ENCODE data around the gene USP30.

Gene USP30

DNA sequence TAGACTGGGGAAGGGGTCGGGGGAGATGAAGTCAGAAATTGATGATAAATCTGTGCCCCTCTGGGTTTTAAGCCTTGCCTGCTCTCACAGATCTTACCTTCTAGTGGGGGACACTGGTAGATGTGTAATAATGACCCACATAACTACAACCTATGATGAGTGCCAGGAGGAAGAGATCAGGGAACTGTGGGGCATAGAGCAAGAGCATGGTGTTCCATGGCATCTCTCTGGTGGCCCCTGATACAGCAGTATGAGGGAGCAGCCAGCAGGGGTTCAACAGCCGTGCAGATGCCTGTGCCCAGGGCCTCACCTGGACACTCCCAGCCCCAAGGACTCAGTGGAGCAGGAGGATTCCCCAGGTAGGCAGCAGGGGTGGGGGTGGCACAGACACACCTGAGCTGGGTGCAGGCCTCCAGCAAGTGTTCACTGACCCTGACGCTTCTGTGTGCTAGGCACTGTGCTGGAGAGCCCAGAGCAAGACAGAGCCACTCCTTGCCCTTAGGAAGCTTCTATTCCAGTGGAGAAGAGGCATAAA lies 69.0 kb downstream of the USP30 start:
- in situ Hi-C loops (cut with HindIII; ENCODE audit: low sequenced_read_pairs) = loop anchor here (25.0 kb wide), 1 partner anchor 559 kb away; the partner anchor contains the start of genes ISCU and SART3

DNA sequence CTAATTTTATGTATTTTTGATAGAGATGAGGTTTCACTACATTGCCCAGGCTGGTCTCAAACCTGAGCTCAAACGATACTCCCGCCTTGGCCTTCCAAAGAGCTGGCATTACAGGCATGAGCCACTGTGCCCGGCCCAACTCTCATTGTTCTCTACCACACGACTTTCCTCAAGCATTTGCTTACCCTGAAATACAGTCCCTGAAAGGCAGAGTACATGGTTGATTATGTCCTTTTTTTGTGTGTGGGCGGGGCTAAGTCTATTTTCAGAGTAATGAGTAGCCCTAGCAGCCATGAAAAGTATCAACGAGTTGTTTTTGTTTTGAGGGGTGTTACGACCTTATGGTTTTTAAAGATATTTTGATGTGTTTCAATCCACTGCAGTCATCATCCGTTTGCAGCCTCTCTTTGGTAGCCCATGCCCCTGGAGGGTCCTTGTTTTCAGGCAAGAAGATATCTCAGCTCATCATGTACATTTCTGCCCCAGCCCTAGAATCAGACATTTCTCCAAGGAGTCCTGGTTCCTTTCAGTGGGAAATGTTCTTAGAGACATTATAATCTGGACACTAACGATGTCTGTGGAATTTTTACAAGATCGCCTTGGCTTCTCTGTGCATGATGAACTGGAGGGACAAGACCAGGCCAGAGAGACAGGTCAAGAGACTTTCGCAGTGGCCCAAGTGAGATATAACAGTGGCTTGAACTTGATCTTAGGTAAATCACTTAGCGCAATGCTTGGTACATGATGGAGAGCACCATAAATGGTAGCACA lies 72.7 kb downstream of the USP30 start:
- in situ Hi-C loops (cut with HindIII; ENCODE audit: low sequenced_read_pairs) = loop anchor here (25.0 kb wide), 1 partner anchor 563 kb away; the partner anchor contains the start of genes ISCU and SART3

DNA sequence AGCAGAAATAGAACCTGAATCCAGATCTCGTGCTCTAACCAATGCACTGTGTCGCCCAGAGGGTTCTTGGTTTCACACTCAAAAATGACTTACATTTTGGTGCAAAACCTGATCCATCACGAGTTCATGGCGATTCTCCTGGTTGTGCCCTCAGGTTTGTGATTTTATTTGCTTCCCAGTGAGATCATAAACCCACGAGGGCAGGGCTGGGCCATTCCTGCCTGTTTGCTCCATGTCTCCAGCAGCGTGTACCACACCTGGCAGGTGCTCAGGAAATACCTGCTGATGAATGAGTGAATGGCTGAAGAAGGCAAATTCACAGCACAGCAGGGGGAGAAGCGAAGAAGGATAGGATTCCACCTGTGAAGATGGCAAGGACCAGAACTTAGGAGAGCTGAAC lies 73.4 kb downstream of the USP30 start:
- in situ Hi-C loops (cut with HindIII; ENCODE audit: low sequenced_read_pairs) = no loop called here

DNA sequence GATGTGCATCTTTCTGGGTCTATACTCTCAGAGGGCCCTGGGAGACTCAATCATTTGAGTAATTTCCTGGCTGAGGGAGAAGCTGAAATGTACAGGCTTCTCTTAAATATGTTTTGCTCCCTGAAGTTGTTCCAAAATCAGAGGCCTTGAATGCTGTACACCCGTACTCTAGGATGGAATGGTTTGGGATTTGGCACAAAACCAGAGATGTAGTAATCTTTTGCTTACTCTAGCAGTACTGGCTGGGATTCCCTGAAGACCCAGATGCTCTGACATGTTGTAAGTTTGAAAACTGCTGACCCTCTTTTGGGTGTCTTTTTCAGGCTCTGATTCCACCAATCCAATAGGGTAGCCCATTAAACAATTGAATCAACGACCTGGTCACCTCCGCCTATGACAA lies 74.4 kb downstream of the USP30 start:
- in situ Hi-C loops (cut with HindIII; ENCODE audit: low sequenced_read_pairs) = no loop called here

DNA sequence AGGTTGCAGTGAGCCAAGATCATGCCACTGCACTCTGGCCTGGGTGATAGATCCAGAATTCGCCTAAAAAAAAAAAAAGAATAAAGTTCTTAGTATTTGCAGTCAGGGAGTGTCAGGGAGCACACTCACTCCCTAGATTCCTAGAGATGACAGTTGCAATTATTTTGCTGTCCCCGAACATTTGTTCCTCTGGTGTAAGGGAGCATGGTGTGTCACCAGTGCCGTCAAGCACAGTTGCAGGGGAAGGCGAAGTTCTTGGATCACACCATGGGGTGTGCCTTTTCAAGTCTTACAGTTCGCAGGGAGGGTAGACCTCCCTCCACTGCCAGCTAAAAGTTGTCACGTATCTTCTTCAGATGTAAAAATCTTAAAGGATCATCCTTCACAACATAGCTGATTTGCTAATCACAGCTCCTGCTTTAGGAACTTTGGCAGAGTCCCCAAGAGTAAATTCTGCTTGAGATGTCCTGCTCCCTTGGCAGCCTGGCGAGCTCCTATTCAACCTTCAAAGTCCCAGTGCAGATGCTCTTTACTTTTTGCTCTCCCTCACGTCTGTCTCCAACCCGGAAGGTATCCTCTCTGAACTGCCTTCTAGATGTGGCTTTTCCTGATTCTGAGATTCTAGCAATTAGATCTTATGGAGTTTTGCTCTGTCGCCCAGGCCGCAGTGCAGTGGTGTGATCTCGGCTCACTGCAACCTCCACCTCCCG lies 75.3 kb downstream of the USP30 start:
- in situ Hi-C loops (cut with HindIII; ENCODE audit: low sequenced_read_pairs) = no loop called here

DNA sequence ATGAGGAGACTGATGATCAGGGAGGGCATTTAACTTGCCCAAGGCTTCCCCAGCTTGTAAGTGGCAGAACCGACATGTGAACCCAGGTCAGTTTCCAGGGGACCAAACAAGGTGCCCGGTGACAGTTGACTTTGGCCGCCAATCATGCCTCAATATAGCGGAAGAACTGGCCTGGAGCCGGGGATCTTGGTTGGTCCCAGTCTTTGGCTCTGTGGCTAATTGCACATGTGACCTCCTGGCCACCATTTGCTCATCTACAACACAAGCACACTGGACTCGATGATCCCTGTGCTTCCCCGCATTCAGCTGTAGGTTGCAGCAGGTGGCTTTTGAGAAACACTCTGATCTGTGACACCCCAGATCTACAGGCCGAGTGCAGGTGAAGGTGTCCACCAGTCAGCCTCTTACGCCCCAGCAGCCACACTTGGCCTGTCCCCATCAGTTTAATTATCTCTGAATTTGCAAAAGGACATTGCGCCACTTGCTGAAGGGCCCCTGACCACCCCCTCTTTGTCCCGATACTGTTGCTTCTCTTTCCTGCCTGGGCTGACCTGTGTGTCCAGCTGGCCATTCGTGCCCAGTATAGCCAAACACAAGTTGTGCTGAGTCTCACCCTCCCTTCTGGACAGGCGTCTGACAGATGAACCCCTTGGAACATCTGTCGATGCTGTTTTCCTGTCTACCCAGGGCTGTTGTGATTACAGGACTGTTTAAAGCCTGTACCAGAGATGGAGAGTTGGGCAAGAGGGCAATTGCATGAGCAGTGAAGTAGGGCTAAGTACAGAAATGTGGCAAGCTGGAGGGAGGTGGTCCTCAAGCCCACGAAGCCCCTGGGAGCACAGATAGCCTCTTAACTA lies 78.1 kb downstream of the USP30 start:
- in situ Hi-C loops (cut with HindIII; ENCODE audit: low sequenced_read_pairs) = no loop called here

DNA sequence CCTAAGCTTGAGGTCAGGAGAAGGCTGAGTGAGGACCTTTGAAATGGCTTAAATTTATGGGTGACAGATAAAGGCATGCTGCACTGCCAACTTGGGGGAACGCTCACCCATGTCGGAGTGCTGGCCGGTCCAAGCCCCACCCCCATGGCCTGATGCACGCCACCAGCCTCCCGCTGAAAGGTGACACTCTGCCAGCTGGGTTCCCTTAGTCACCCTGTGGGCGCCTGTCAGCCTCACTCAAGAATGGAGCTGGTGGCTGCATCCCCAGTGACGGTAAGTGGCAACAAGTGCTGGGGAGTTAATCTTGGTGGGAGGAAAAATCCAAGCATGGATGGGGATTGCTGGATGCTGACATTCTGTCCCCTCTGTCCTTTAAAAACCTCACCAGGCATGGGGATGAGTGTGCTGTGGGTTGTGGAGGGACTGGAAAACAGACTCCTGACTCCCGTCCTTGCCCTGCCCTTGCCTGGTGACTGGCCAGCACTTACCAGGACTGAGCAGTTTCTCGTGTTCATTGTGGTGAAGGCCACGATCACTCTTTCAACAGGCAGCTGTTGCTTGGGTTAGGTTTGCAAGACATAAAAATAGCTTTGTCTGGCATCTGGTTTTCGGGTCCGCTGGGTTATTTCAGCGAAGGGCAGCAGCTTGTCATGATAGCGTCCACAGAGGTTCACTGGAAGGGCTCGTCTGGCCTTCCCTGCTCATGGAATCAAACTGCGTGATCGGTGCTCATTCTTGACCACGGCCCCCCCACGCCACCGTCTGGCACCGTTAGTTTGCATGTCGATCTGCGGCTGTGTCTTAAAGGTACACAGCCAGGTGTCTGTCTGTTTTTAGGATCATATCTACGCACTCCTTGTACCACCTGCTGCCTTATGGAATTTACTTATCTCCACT lies 79.0 kb downstream of the USP30 start:
- in situ Hi-C loops (cut with HindIII; ENCODE audit: low sequenced_read_pairs) = no loop called here

DNA sequence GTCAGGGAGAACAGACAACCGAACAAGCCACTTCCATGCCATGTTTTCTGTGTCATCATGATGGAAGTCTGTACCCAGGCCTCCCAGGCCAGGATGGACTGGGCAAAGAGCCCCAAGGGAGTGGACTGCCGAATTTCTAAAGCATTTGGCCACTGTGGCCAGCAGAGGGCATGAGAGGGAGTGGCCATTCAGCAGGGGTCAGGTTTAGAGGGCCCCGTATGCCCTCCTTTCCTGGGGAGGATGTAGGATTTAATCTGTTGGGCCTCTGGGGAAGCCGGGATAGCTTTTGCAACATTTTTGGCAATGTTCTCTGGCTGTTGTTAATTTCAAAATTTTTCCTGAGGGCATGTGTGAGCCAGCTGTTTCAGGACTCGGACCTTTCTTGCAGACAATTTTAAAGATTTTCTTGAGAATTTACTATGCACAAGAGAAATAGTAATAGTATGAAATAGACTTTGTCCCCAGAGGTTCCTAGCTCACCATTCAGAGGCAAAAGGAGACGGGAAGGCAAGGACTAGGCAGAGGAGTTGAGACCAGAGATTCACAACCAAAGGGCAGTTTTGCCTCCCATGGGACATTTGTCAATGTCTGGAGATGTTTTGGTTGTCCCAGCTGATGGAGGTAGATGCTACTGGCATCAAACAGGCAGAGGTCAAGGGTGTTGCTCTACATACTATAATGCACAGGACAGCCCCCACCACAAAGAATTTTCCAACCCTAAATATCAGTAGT lies 82.0 kb downstream of the USP30 start:
- in situ Hi-C loops (cut with HindIII; ENCODE audit: low sequenced_read_pairs) = no loop called here

DNA sequence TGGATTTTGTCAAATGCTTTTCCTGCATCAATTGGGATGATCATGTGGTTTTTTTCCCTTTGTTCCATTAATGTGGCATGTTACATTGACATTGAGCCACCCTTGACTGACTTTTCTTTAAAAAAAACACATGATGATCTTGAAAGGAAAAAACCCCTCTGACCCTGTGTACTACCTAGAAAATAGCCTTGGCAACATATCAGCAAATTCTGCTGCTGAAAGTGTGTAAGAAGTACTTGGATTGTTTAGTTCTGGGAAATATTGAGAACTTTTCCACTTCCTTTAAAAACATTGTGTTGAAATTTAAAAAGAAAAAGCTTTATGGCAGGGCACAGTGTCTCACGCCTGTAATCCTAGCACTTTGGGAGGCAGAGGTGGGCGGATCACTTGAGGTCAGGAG lies 84.7 kb downstream of the USP30 start:
- in situ Hi-C loops (cut with HindIII; ENCODE audit: low sequenced_read_pairs) = no loop called here
